ENCODE measurements around the gene MAOB.
"Not testable (repeated sequence)": the region's sequence is repeated elsewhere in the genome, so short reads cannot be mapped to it uniquely, and the experiment has no call there.

Gene MAOB

GRCh38 chrX:43741843-43742573 lies 140.2 kb downstream of the MAOB start:
- Histone ChIP-seq H3K36me3 (ENCODE audit: control insufficient read depth, insufficient read depth, low read length) (no peaks in the 10 kb centered on the region), H3K27ac (ENCODE audit: insufficient read depth, low read depth, low read length, poor library complexity, severe bottlenecking) (no peak overlapping the region), H3K27me3 (ENCODE audit: control insufficient read depth, insufficient read depth, low read length, poor library complexity, severe bottlenecking) (no peaks in the 10 kb centered on the region), H3K4me1 (ENCODE audit: control insufficient read depth, insufficient read depth, low read length) (no peaks in the 10 kb centered on the region), H3K9me3 (ENCODE audit: control insufficient read depth, low read length) (no peaks in the 10 kb centered on the region), H3K4me3 (ENCODE audit: insufficient read depth, low read depth, low read length) (no peak overlapping the region)
- 83 to 84% methylated on average over 5 to 7 of the region's 7 CpGs for WGBS, 2 experiments

GRCh38 chrX:43735957-43736356 lies 146.3 kb downstream of the MAOB start:
- Histone ChIP-seq H3K4me1 (ENCODE audit: control insufficient read depth, insufficient read depth, low read length) (no peaks in the 10 kb centered on the region), H3K27ac (ENCODE audit: insufficient read depth, low read depth, low read length, poor library complexity, severe bottlenecking) (no peak overlapping the region), H3K27me3 (ENCODE audit: control insufficient read depth, insufficient read depth, low read length, poor library complexity, severe bottlenecking) (no peaks in the 10 kb centered on the region), H3K36me3 (ENCODE audit: control insufficient read depth, insufficient read depth, low read length) (no peaks in the 10 kb centered on the region), H3K4me3 (ENCODE audit: insufficient read depth, low read depth, low read length) (no peak overlapping the region), H3K9me3 (ENCODE audit: control insufficient read depth, low read length) (no peaks in the 10 kb centered on the region)
- 50 to 53% methylated on average over 1 of the region's 3 CpGs for WGBS, 2 experiments

GRCh38 chrX:43735534-43735933 lies 146.7 kb downstream of the MAOB start:
- Histone ChIP-seq H3K4me1 (ENCODE audit: control insufficient read depth, insufficient read depth, low read length) (no peaks in the 10 kb centered on the region), H3K27ac (ENCODE audit: insufficient read depth, low read depth, low read length, poor library complexity, severe bottlenecking) (no peak overlapping the region), H3K36me3 (ENCODE audit: control insufficient read depth, insufficient read depth, low read length) (no peaks in the 10 kb centered on the region), H3K9me3 (ENCODE audit: control insufficient read depth, low read length) (no peaks in the 10 kb centered on the region), H3K4me3 (ENCODE audit: insufficient read depth, low read depth, low read length) (no peak overlapping the region), H3K27me3 (ENCODE audit: control insufficient read depth, insufficient read depth, low read length, poor library complexity, severe bottlenecking) (no peaks in the 10 kb centered on the region)
- WGBS, 2 experiments = 85 to 100% methylated on average over 2 to 5 of the region's 6 CpGs

GRCh38 chrX:43734444-43734843 lies 147.8 kb downstream of the MAOB start:
- Histone ChIP-seq H3K4me1 (ENCODE audit: control insufficient read depth, insufficient read depth, low read length) (no peaks in the 10 kb centered on the region), H3K4me3 (ENCODE audit: insufficient read depth, low read depth, low read length) (no peak overlapping the region), H3K36me3 (ENCODE audit: control insufficient read depth, insufficient read depth, low read length) (no peaks in the 10 kb centered on the region), H3K27me3 (ENCODE audit: control insufficient read depth, insufficient read depth, low read length, poor library complexity, severe bottlenecking) (no peaks in the 10 kb centered on the region), H3K27ac (ENCODE audit: insufficient read depth, low read depth, low read length, poor library complexity, severe bottlenecking) (no peak overlapping the region), H3K9me3 (ENCODE audit: control insufficient read depth, low read length) (no peaks in the 10 kb centered on the region)
- WGBS, 2 experiments = no CpG with 5 or more reads among the region's 1 CpG

- Histone ChIP-seq H3K9me3 (ENCODE audit: control insufficient read depth, low read length) (no peaks in the 10 kb centered on the region), H3K4me3 (ENCODE audit: insufficient read depth, low read depth, low read length) (no peak overlapping the region), H3K27ac (ENCODE audit: insufficient read depth, low read depth, low read length, poor library complexity, severe bottlenecking) (no peak overlapping the region), H3K27me3 (ENCODE audit: control insufficient read depth, insufficient read depth, low read length, poor library complexity, severe bottlenecking) (no peaks in the 10 kb centered on the region), H3K4me1 (ENCODE audit: control insufficient read depth, insufficient read depth, low read length) (no peaks in the 10 kb centered on the region), H3K36me3 (ENCODE audit: control insufficient read depth, insufficient read depth, low read length) (no peaks in the 10 kb centered on the region)
- 93 to 100% methylated on average over 1 of the region's 1 CpG for WGBS, 2 experiments
Observed at GRCh38 chrX:43733699-43734098, 148.6 kb downstream of the MAOB start.

GRCh38 chrX:43731086-43731485 lies 151.2 kb downstream of the MAOB start:
- H3K36me3 ChIP-seq (ENCODE audit: control insufficient read depth, insufficient read depth, low read length) = no peaks in the 10 kb centered on the region
- H3K4me3 ChIP-seq (ENCODE audit: insufficient read depth, low read depth, low read length) = no peak overlapping the region
- no peaks in the 10 kb centered on the region for H3K9me3 ChIP-seq (ENCODE audit: control insufficient read depth, low read length)
- no peaks in the 10 kb centered on the region for H3K4me1 ChIP-seq (ENCODE audit: control insufficient read depth, insufficient read depth, low read length)
- H3K27ac ChIP-seq (ENCODE audit: insufficient read depth, low read depth, low read length, poor library complexity, severe bottlenecking) = no peak overlapping the region
- H3K27me3 ChIP-seq (ENCODE audit: control insufficient read depth, insufficient read depth, low read length, poor library complexity, severe bottlenecking) = no peaks in the 10 kb centered on the region
- 92 to 96% methylated on average over 6 to 7 of the region's 7 CpGs for whole genome bisulfite sequencing, 2 experiments

GRCh38 chrX:43728966-43729365 lies 153.3 kb downstream of the MAOB start:
- no peaks in the 10 kb centered on the region for H3K9me3 ChIP-seq (ENCODE audit: control insufficient read depth, low read length)
- no peaks in the 10 kb centered on the region for H3K27me3 ChIP-seq (ENCODE audit: control insufficient read depth, insufficient read depth, low read length, poor library complexity, severe bottlenecking)
- H3K4me1 ChIP-seq (ENCODE audit: control insufficient read depth, insufficient read depth, low read length) = no peaks in the 10 kb centered on the region
- H3K36me3 ChIP-seq (ENCODE audit: control insufficient read depth, insufficient read depth, low read length) = no peaks in the 10 kb centered on the region
- no peak overlapping the region for H3K4me3 ChIP-seq (ENCODE audit: insufficient read depth, low read depth, low read length)
- H3K27ac ChIP-seq (ENCODE audit: insufficient read depth, low read depth, low read length, poor library complexity, severe bottlenecking) = no peak overlapping the region
- 92 to 100% methylated on average over 1 of the region's 1 CpG for WGBS, 2 experiments

GRCh38 chrX:43728002-43728401 lies 154.2 kb downstream of the MAOB start:
- Histone ChIP-seq H3K36me3 (ENCODE audit: control insufficient read depth, insufficient read depth, low read length) (no peaks in the 10 kb centered on the region), H3K27ac (ENCODE audit: insufficient read depth, low read depth, low read length, poor library complexity, severe bottlenecking) (no peak overlapping the region), H3K4me1 (ENCODE audit: control insufficient read depth, insufficient read depth, low read length) (no peaks in the 10 kb centered on the region), H3K4me3 (ENCODE audit: insufficient read depth, low read depth, low read length) (no peak overlapping the region), H3K27me3 (ENCODE audit: control insufficient read depth, insufficient read depth, low read length, poor library complexity, severe bottlenecking) (no peaks in the 10 kb centered on the region), H3K9me3 (ENCODE audit: control insufficient read depth, low read length) (no peaks in the 10 kb centered on the region)
- 96% methylated on average over 5 of the region's 5 CpGs for WGBS, 2 experiments

- H3K27me3 ChIP-seq (ENCODE audit: control insufficient read depth, insufficient read depth, low read length, poor library complexity, severe bottlenecking); H3K36me3 ChIP-seq (ENCODE audit: control insufficient read depth, insufficient read depth, low read length); H3K4me1 ChIP-seq (ENCODE audit: control insufficient read depth, insufficient read depth, low read length); H3K27ac ChIP-seq (ENCODE audit: insufficient read depth, low read depth, low read length, poor library complexity, severe bottlenecking); H3K9me3 ChIP-seq (ENCODE audit: control insufficient read depth, low read length); H3K4me3 ChIP-seq (ENCODE audit: insufficient read depth, low read depth, low read length): not testable (repeated sequence)
- WGBS, 2 experiments = 94 to 95% methylated on average over 6 of the region's 6 CpGs
Observed at GRCh38 chrX:43727254-43727653, 155.0 kb downstream of the MAOB start.

- H3K9me3 ChIP-seq (ENCODE audit: control insufficient read depth, low read length); H3K36me3 ChIP-seq (ENCODE audit: control insufficient read depth, insufficient read depth, low read length); H3K27me3 ChIP-seq (ENCODE audit: control insufficient read depth, insufficient read depth, low read length, poor library complexity, severe bottlenecking); H3K4me1 ChIP-seq (ENCODE audit: control insufficient read depth, insufficient read depth, low read length); H3K27ac ChIP-seq (ENCODE audit: insufficient read depth, low read depth, low read length, poor library complexity, severe bottlenecking); H3K4me3 ChIP-seq (ENCODE audit: insufficient read depth, low read depth, low read length): not testable (repeated sequence)
- WGBS, 2 experiments = 91 to 92% methylated on average over 5 of the region's 5 CpGs
Observed at GRCh38 chrX:43725227-43725626, 157.0 kb downstream of the MAOB start.

GRCh38 chrX:43720961-43721360 lies 161.3 kb downstream of the MAOB start:
- Histone ChIP-seq H3K9me3 (ENCODE audit: control insufficient read depth, low read length) (no peaks in the 10 kb centered on the region), H3K36me3 (ENCODE audit: control insufficient read depth, insufficient read depth, low read length) (no peaks in the 10 kb centered on the region), H3K4me1 (ENCODE audit: control insufficient read depth, insufficient read depth, low read length) (no peaks in the 10 kb centered on the region), H3K27ac (ENCODE audit: insufficient read depth, low read depth, low read length, poor library complexity, severe bottlenecking) (no peak overlapping the region), H3K27me3 (ENCODE audit: control insufficient read depth, insufficient read depth, low read length, poor library complexity, severe bottlenecking) (no peaks in the 10 kb centered on the region), H3K4me3 (ENCODE audit: insufficient read depth, low read depth, low read length) (no peak overlapping the region)
- WGBS, 2 experiments = 90 to 92% methylated on average over 1 of the region's 1 CpG

Data from ectodermal cell (in vitro differentiated cells).